K562 (cell line): ENCODE data around the gene LZTS3. TPM values are rescaled to one million over a fixed set of nuclear protein-coding genes. Genes with fewer than 3 reads are reported as not detected.

Experiments used
- ADNP ChIP-seq: fragments of 200-800 bp; sonication (Bioruptor generic); IDR thresholded peaks from 2 replicates; pipeline ENCODE4 v1.6.1; 2016; ENCODE audit warnings: missing genetic modification characterization, missing compliant biosample characterization
- CBFA2T2 ChIP-seq: fragments of 450-650 bp; conservative IDR thresholded peaks from 2 replicates; pipeline ENCODE4 v1.6.1; 2017; ENCODE audit warnings: mild to moderate bottlenecking
- CBFA2T3 ChIP-seq: fragments of 450-650 bp; IDR thresholded peaks from 2 replicates; pipeline ENCODE4 v1.6.1; 2017
- CCNT2 ChIP-seq: IDR thresholded peaks from 2 replicates; pipeline ENCODE4 v1.6.1; 2011; ENCODE audit warnings: borderline replicate concordance, low read depth, mild to moderate bottlenecking, moderate library complexity, mixed read lengths, low read length; ENCODE audit not compliant: insufficient read length; ENCODE audit errors: extremely low read depth
- CREM ChIP-seq: IDR thresholded peaks from 2 replicates; pipeline ENCODE4 v1.6.1; 2014; ENCODE audit warnings: antibody characterized with exemption, low read depth
- E2F4 ChIP-seq: sonication (generic); formaldehyde crosslinking; IDR thresholded peaks from 2 replicates; pipeline ENCODE4 v1.8.0; 2022; ENCODE audit warnings: mild to moderate bottlenecking, low read depth, missing genetic modification reagents
- ETS2 ChIP-seq: IDR thresholded peaks from 2 replicates; pipeline ENCODE4 v1.6.1; 2016; ENCODE audit warnings: borderline replicate concordance, missing genetic modification characterization, mild to moderate bottlenecking, moderate library complexity, missing compliant biosample characterization; ENCODE audit not compliant: poor library complexity, severe bottlenecking
- ETV5 ChIP-seq: sonication (generic); formaldehyde crosslinking; IDR thresholded peaks from 2 replicates; pipeline ENCODE4 v1.4.0; 2020; ENCODE audit warnings: low read depth, mild to moderate bottlenecking, missing genetic modification reagents
- ILK ChIP-seq: fragments of 450-650 bp; IDR thresholded peaks from 2 replicates; pipeline ENCODE4 v1.6.1; 2016; ENCODE audit warnings: missing genetic modification characterization, low read depth, mild to moderate bottlenecking, missing compliant biosample characterization, moderate library complexity, borderline replicate concordance
- KLF1 ChIP-seq: fragments of 450-650 bp; IDR thresholded peaks from 2 replicates; pipeline ENCODE4 v1.6.1; 2016; ENCODE audit warnings: missing genetic modification characterization, missing compliant biosample characterization
- MBD2 ChIP-seq: sonication (generic); IDR thresholded peaks from 2 replicates; pipeline ENCODE4 v1.6.1; 2016; ENCODE audit warnings: low read depth, borderline replicate concordance
- NR2C2 ChIP-seq, 2 experiments: fragments of 200-800 bp in 1 of 2; sonication (Bioruptor generic) in 1 of 2; sonication (generic) in 1 of 2; formaldehyde crosslinking in 1 of 2; IDR thresholded peaks; 2 replicates each; pipeline versions ENCODE4 v1.6.1 to v1.8.0; 2016 to 2022; ENCODE audit warnings: mild to moderate bottlenecking in 1 of 2, missing compliant biosample characterization in 1 of 2, missing genetic modification characterization in 1 of 2, missing genetic modification reagents in 1 of 2
- NR3C1 ChIP-seq: sonication (generic); formaldehyde crosslinking; IDR thresholded peaks from 2 replicates; pipeline ENCODE4 v1.8.1; 2022; ENCODE audit warnings: missing genetic modification reagents
- POLR2G ChIP-seq: fragments of 200-400 bp; formaldehyde crosslinking; IDR thresholded peaks from 2 replicates; pipeline ENCODE4 v1.6.1; 2017; ENCODE audit warnings: low read depth, mild to moderate bottlenecking, antibody characterized with exemption, low read length, moderate library complexity
- POLR3G ChIP-seq: IDR thresholded peaks from 2 replicates; pipeline ENCODE4 v1.6.1; 2011; ENCODE audit not compliant: insufficient read length, insufficient replicate concordance; ENCODE audit errors: extremely low read depth
- SMC3 ChIP-seq: conservative IDR thresholded peaks from 2 replicates; pipeline ENCODE4 v1.6.1; 2011; ENCODE audit warnings: low read depth, low read length, improper control_type of control experiment; ENCODE audit not compliant: insufficient read depth
- SNRNP70 ChIP-seq: fragments of 200-400 bp; formaldehyde crosslinking; optimal IDR thresholded peaks from 2 replicates; pipeline ENCODE3; 2017; ENCODE audit warnings: low read depth, low read length
- TAF15 ChIP-seq: fragments of 200-400 bp; formaldehyde crosslinking; IDR thresholded peaks from 2 replicates; pipeline ENCODE4 v1.6.1; 2017; ENCODE audit warnings: mild to moderate bottlenecking, low read depth, low read length, moderate library complexity
- ZFP30 ChIP-seq: fragments of 250-450 bp; sonication (Bioruptor Pico); IDR thresholded peaks from 2 replicates; pipeline ENCODE4 v1.8.0; 2022; ENCODE audit warnings: moderate library complexity, mild to moderate bottlenecking, inconsistent platforms, borderline replicate concordance
- ZNF174 ChIP-seq: fragments of 250-450 bp; sonication (Bioruptor Pico); IDR thresholded peaks from 2 replicates; pipeline ENCODE4 v1.4.0; 2020; ENCODE audit warnings: mild to moderate bottlenecking
- ZNF197 ChIP-seq: fragments of 200-800 bp; sonication (Bioruptor generic); IDR thresholded peaks from 2 replicates; pipeline ENCODE4 v1.6.1; 2016; ENCODE audit warnings: low read depth, missing genetic modification characterization, missing compliant biosample characterization
- ZNF212 ChIP-seq: fragments of 450-650 bp; formaldehyde crosslinking; IDR thresholded peaks from 2 replicates; pipeline ENCODE4 v1.4.0; 2020; ENCODE audit warnings: mild to moderate bottlenecking
- ZNF253 ChIP-seq: fragments of 250-450 bp; sonication (Bioruptor Pico); conservative IDR thresholded peaks from 2 replicates; pipeline ENCODE4 v1.6.1; 2021; ENCODE audit warnings: mild to moderate bottlenecking
- ZNF347 ChIP-seq: fragments of 450-650 bp; formaldehyde crosslinking; IDR thresholded peaks from 2 replicates; pipeline ENCODE4 v1.4.0; 2020; ENCODE audit warnings: low read depth, mild to moderate bottlenecking, moderate library complexity
- ZNF778 ChIP-seq: fragments of 450-650 bp; formaldehyde crosslinking; IDR thresholded peaks from 2 replicates; pipeline ENCODE4 v1.4.0; 2020; ENCODE audit warnings: mild to moderate bottlenecking, moderate library complexity
- polyA plus RNA-seq, 8 experiments: library from polyadenylated mRNA; depleted of rRNA in 4 of 8; stranded (reverse) in 5 of 8; unstranded in 3 of 8; fragments of >200 nt; fragmentation: Nextera tagmentation in 2 of 8; fragmentation: Illumina TruSeq in 1 of 8; extraction: Ambion mirVana in 2 of 8; extraction: Trizol in 1 of 8; gene quantifications; 2 replicates each; pipeline versions ENCODE4 v1.2.1 to v1.2.3, GENCODE V29; 2011 to 2014; ENCODE audit warnings: inconsistent platforms in 1 of 8, missing spikeins in 1 of 8
- total RNA-seq, 7 experiments: library from RNA; depleted of rRNA in 6 of 7; stranded (reverse); fragments of >200 nt in 6 of 7; fragmentation: Illumina TruSeq in 2 of 7; extraction: Trizol in 2 of 7; gene quantifications; 2 replicates each; pipeline versions ENCODE4 v1.2.1 to v1.2.3, GENCODE V29; 2011 to 2021; ENCODE audit warnings: low replicate concordance in 1 of 7
- TF ChIP-seq, protein P1 (sequence below): fragments of 450-650 bp; IDR thresholded peaks from 2 replicates; pipeline ENCODE4 v1.7.1; 2018; ENCODE audit warnings: mild to moderate bottlenecking, low read depth; ENCODE audit not compliant: partially characterized antibody

The LZTS3 gene
- total and polyA plus RNA-seq, 9 of the 15 experiments (the other 6 are each of a cell fraction or from before 2014, with no cell fraction given) = 0.07 to 2.9 (median 2.0) TPM

DNA sequence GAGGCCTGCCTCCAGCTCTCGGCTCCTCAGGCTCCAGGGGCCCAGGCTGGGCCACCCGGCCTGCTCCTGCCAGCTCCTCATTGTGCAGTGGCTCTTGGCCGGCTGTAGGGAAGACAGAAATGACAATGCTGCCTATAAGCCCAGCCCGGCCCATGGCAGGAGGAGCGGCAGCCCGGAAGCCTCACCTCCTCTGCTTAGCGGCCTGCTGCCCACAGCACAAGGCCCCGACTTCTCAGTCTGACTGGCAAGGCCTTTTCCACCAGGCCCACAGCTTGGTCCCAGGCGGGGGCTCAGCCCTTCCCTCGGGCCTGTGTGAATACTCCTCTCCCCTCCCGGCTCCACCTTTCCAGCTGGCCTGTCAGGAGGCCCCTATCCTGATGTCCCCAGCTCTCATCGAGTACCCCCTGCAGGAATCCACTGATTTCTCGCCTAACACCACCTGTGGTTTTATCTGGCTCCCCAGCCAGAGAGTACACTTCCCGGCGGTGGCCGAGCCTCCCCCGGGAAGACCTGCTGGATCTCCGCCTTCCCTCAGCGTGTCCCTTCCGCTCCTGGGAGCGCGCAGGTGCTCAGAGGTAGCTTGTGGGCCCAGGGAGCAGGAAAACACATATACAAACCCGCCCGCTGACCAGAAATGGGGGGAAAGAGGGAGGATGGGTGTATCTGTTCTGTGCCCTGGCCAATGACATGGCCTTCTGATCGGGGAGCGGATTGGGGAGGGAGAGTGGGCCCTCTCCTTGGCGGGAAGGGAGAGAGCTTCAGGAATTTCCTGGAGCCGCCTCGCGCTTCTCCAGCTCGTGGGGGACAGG lies 30.2 kb upstream of the LZTS3 start (continued):
- TF ChIP-seq ILK (tag) (no peak), CCNT2 (no peak), POLR2G (peak; percentile 39; the same call in 1 of the 2 replicates), ZNF253 (CRISPR knock-in tag) (no peak), ZNF197 (CRISPR knock-in tag) (no peak), ETV5 (CRISPR knock-in tag) (peak; percentile 32; the same call in 1 of the 2 replicates), CREM (0 out of 2 replicates have a peak, but pooled peaks have one; percentile 2), SNRNP70 (no peak), ZNF174 (CRISPR knock-in tag) (no peak), ZNF347 (no peak), CBFA2T3 (peak; percentile 19), TAF15 (no peak), ZNF212 (no peak), CBFA2T2 (no peak), KLF1 (no peak), SMC3 (no peak), ZFP30 (no peak), ZNF778 (CRISPR knock-in tag) (no peak), E2F4 (CRISPR knock-in tag) (no peak), POLR3G (no peak), NR3C1 (no peak), ETS2 (tag) (no peak), ADNP (tag) (no peak), NR2C2 (CRISPR knock-in tag; IDR thresholded peaks at IDR 0.05) (no peak), NR2C2 (tag; IDR thresholded peaks at IDR 0.05) (no peak), MBD2 (no peak)
- TF ChIP-seq, protein P1, sequence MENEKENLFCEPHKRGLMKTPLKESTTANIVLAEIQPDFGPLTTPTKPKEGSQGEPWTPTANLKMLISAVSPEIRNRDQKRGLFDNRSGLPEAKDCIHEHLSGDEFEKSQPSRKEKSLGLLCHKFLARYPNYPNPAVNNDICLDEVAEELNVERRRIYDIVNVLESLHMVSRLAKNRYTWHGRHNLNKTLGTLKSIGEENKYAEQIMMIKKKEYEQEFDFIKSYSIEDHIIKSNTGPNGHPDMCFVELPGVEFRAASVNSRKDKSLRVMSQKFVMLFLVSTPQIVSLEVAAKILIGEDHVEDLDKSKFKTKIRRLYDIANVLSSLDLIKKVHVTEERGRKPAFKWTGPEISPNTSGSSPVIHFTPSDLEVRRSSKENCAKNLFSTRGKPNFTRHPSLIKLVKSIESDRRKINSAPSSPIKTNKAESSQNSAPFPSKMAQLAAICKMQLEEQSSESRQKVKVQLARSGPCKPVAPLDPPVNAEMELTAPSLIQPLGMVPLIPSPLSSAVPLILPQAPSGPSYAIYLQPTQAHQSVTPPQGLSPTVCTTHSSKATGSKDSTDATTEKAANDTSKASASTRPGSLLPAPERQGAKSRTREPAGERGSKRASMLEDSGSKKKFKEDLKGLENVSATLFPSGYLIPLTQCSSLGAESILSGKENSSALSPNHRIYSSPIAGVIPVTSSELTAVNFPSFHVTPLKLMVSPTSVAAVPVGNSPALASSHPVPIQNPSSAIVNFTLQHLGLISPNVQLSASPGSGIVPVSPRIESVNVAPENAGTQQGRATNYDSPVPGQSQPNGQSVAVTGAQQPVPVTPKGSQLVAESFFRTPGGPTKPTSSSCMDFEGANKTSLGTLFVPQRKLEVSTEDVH = peak; percentile 40
